Cardiac fibroblast (primary cell): ENCODE measurements around the gene FASTKD3.

Source experiments
- DNase-seq, 2 donors: peaks; one replicate each; pipeline versions ENCODE4 v3.0.0 to v3.0.0-alpha.2; 2010; ENCODE audit warnings: low read depth in 2 of 2
- H3K4me3 ChIP-seq, 2 donors: replicated peaks in 1 of 2; 1 replicate in 1 of 2; 2 replicates in 1 of 2; pipeline ENCODE4 v1.5.1; 2011; ENCODE audit warnings: low read depth in 2 of 2, low read length in 2 of 2, mild to moderate bottlenecking in 2 of 2, moderate library complexity in 1 of 2
- TF ChIP-seq, protein P1 (sequence below): IDR thresholded peaks from one replicate; pipeline ENCODE4 v1.5.1; 2011; ENCODE audit warnings: low read depth, mild to moderate bottlenecking, low read length, inconsistent platforms

FASTKD3 gene

DNA sequence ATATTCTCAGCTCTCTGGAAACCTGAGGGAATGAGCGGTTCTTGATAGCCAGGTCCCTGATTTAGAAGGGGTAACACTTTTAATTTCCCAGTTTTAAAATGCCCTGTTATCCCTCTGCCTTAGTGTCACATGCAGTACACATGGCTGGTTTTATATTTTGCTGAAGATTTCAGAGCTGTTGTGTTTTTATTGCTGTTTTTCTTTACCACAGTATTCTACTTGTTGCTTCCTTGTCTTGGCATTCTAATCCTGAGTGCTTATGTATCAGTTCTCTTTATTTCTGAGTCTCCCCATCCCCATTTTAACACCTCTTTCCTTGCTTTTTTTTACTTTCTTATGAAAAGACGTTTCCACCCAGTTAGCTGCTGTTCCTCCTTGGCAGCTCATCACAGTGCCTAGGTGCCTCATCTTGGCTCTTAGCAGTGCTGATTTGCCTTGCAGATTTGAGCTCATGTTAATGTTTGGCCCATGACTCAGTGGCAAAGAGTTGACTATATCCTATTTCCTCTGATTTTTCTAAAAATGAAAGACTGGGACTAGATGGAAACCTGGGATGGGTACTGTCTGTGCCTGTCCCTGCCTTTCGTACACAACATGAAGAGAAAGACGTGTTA is 3.8 kb upstream of the FASTKD3 start:
- TF ChIP-seq, protein P1, sequence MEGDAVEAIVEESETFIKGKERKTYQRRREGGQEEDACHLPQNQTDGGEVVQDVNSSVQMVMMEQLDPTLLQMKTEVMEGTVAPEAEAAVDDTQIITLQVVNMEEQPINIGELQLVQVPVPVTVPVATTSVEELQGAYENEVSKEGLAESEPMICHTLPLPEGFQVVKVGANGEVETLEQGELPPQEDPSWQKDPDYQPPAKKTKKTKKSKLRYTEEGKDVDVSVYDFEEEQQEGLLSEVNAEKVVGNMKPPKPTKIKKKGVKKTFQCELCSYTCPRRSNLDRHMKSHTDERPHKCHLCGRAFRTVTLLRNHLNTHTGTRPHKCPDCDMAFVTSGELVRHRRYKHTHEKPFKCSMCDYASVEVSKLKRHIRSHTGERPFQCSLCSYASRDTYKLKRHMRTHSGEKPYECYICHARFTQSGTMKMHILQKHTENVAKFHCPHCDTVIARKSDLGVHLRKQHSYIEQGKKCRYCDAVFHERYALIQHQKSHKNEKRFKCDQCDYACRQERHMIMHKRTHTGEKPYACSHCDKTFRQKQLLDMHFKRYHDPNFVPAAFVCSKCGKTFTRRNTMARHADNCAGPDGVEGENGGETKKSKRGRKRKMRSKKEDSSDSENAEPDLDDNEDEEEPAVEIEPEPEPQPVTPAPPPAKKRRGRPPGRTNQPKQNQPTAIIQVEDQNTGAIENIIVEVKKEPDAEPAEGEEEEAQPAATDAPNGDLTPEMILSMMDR = no peak
- H3K4me3 ChIP-seq = no peak overlapping the region
- DNase-seq = no peak

DNA sequence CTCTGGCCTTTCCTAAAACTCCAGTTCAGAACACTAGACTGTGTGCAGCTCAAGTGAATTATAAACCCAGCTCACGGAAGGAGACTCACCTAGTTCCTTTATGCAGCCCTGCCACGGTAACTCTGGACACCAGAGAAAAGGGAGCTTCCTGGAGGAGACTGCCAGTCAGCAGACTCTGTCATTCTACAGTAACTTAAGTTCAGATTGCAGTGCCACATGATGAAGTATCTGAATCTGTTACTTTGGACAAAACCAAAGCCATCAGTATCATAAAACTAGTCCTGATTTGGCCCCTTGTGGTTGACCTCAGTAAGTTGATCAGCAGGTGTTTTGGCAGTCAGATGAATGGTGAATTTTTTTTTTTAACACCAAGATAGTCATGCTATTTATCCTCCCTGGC is 2.8 kb upstream of the FASTKD3 start:
- no peak overlapping the region for H3K4me3 ChIP-seq
- TF ChIP-seq, protein P1 = no peak
- no peak for DNase-seq

DNA sequence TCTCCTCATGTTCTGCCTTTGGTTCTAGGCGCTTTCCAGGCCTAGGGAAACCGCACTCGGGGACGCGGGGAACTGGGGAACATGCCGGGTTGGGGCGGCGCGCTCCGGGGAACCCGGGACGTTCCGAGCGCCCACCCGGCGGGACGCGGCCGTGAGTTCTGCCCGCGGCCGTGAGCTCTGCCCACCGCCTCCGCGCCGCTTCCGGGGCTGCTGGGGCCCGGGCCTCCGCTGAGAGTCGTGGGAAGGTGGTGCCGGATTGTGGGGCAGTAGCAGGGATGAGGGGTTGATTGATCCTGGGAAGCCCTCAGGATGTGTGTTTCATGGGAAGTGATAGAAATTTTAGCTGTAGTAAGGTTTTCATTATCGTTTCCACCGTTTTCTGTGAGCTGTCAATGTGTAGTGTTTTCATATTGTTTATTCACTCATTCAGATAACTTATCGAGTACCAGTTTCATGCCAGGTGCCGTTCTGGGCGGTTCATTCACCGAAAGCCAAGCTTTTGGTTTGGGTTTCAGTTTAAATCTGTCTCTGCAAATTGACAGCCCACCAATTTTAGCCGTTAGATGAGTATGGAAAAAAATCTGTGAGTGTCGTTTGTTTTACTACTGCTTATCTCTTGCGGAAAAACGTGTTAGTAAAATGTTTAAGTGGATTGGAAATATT is 774 bp upstream of the FASTKD3 start:
- H3K4me3 ChIP-seq = peak overlapping the region; percentile 81 to 91
- peak in 1 of 2 donors; percentile 14 for DNase-seq
- TF ChIP-seq, protein P1 = no peak

GRCh38 chr5:7868427-7868772 is 431 bp downstream of the FASTKD3 start:
- TF ChIP-seq, protein P1 = no peak
- DNase-seq = peak in 1 of 2 donors; percentile 13

GRCh38 chr5:7867260-7867659 is 1.6 kb downstream of the FASTKD3 start:
- H3K4me3 ChIP-seq = no peak overlapping the region
- DNase-seq = no peak
- TF ChIP-seq, protein P1 = no peak

More at GRCh38 chr5:7868427-7868772, 431 bp downstream of the FASTKD3 start:
- peak overlapping the region; percentile 81 to 91 for H3K4me3 ChIP-seq

DNA sequence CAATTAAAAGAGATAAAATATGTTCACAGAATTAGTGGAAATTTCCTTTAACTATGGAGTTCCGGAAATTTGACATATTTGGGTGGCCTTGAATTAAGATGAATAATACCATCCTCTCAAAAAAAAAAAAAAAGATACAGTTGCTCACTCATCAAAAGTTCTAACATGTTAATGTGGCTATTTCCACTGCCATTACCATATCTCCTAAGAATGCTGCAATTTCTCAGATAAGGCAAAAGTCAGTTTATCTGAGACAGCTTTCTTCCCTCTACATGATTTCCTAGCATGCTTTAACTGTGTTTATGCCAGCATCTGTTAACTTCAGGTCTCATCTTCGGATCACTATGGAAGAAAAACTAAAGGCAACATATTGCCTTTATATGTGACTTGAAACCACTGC is 2.6 kb downstream of the FASTKD3 start:
- no peak for DNase-seq
- TF ChIP-seq, protein P1 = no peak
- no peak overlapping the region for H3K4me3 ChIP-seq
